Uterus (tissue), 4 donors: ENCODE data around the gene GPR156. TPM values are rescaled to one million over a fixed set of nuclear protein-coding genes. Genes with fewer than 3 reads are reported as not detected.
A peak's percentile ranks its signal among the peaks of the same experiment; 100 is the strongest.

ENCODE experiments used
- DNase-seq, 2 donors: peaks; one replicate each; pipeline ENCODE4 v3.0.0-alpha.2; 2019 to 2020
- H3K27ac ChIP-seq, 2 donors: fragments of 200-600 bp; sonication (generic); 1 replicate in 1 of 2; 2 replicates in 1 of 2; pipeline ENCODE4 v1.5.1; 2016 to 2018
- H3K27me3 ChIP-seq, 2 donors: fragments of 200-600 bp; sonication (generic); one replicate each; pipeline ENCODE4 v1.5.1; 2018 to 2019; ENCODE audit warnings: control low read depth in 1 of 2
- H3K36me3 ChIP-seq, 2 donors: fragments of 200-600 bp; sonication (generic); one replicate each; pipeline ENCODE4 v1.5.1; 2019; ENCODE audit warnings: control low read depth in 1 of 2
- H3K4me1 ChIP-seq, 2 donors: fragments of 200-600 bp; sonication (generic); one replicate each; pipeline ENCODE4 v1.5.1; 2018 to 2019; ENCODE audit warnings: control low read depth in 1 of 2
- H3K4me3 ChIP-seq, 2 donors: fragments of 200-600 bp; sonication (generic); 1 replicate in 1 of 2; 2 replicates in 1 of 2; pipeline ENCODE4 v1.5.1; 2018 to 2019; ENCODE audit warnings: mild to moderate bottlenecking in 1 of 2
- H3K9me3 ChIP-seq, 2 donors: fragments of 200-600 bp; sonication (generic); one replicate each; pipeline ENCODE4 v1.5.1; 2019; ENCODE audit warnings: control low read depth in 1 of 2
- POLR2A ChIP-seq, 2 donors: fragments of 450-650 bp; IDR thresholded peaks; one replicate each; pipeline ENCODE4 v1.6.1; 2016; ENCODE audit warnings: antibody characterized with exemption in 2 of 2, mild to moderate bottlenecking in 1 of 2, moderate library complexity in 1 of 2
- intact Hi-C: fragments of 100-400 bp; cut with DNase I; formaldehyde crosslinking; loops from one replicate; pipeline ENCODE4 v1.15.1; 2023; ENCODE audit warnings: low total_unique reads
- total RNA-seq, 4 donors: library from RNA; depleted of rRNA in 3 of 4; stranded (reverse); fragments of >200 nt in 3 of 4; gene quantifications; one replicate each; pipeline versions ENCODE4 v1.1.0 to v1.2.4, GENCODE V29; 2014 to 2023
- TF ChIP-seq, protein P1 (sequence below), 4 experiments: fragments of 200-600 bp in 2 of 4; fragments of 450-650 bp in 2 of 4; sonication (generic) in 2 of 4; IDR thresholded peaks; one replicate each; pipeline ENCODE4 v1.5.1; 2016 to 2019; ENCODE audit warnings: antibody characterized with exemption in 4 of 4, mild to moderate bottlenecking in 2 of 4, moderate library complexity in 1 of 4
- donor health status: DM: yes; HTN: yes; CAD: no.

The GPR156 gene
- total RNA-seq, 4 donors from 2014 or later = 0.59 to 5.3 (median 1.9) TPM; not detected in 1

DNA sequence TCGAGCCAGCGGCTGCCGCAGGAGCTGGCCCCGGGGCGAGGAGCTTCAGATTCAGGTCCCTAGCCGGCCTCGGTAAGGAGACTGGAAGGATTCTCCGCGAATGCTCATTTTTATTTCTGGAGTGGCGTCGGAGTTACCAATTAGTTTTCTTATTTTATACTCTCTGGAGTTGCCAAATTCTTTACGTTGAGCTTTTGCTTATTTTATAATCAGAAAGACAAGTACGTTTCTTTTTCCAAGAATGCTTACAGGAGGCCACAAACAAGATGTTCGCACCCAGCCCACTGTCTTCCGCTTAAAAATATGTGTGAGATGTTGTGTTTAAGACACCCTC is 453 bp upstream of the GPR156 start:
- H3K27me3 ChIP-seq = no peaks in the 10 kb centered on the region
- H3K9me3 ChIP-seq = no peaks in the 10 kb centered on the region
- no peak for TF ChIP-seq POLR2A (IDR thresholded peaks at IDR 0.05)
- TF ChIP-seq, protein P1, sequence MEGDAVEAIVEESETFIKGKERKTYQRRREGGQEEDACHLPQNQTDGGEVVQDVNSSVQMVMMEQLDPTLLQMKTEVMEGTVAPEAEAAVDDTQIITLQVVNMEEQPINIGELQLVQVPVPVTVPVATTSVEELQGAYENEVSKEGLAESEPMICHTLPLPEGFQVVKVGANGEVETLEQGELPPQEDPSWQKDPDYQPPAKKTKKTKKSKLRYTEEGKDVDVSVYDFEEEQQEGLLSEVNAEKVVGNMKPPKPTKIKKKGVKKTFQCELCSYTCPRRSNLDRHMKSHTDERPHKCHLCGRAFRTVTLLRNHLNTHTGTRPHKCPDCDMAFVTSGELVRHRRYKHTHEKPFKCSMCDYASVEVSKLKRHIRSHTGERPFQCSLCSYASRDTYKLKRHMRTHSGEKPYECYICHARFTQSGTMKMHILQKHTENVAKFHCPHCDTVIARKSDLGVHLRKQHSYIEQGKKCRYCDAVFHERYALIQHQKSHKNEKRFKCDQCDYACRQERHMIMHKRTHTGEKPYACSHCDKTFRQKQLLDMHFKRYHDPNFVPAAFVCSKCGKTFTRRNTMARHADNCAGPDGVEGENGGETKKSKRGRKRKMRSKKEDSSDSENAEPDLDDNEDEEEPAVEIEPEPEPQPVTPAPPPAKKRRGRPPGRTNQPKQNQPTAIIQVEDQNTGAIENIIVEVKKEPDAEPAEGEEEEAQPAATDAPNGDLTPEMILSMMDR (IDR thresholded peaks at IDR 0.05) = no peak
- H3K27ac ChIP-seq = peak overlapping the region in 1 of 2 donors; percentile 52
- DNase-seq = no peak
- H3K36me3 ChIP-seq = no peaks in the 10 kb centered on the region
- H3K4me1 ChIP-seq = no peaks in the 10 kb centered on the region
- peak overlapping the region; percentile 21 to 49 for H3K4me3 ChIP-seq
- intact Hi-C loops = no loop called here

DNA sequence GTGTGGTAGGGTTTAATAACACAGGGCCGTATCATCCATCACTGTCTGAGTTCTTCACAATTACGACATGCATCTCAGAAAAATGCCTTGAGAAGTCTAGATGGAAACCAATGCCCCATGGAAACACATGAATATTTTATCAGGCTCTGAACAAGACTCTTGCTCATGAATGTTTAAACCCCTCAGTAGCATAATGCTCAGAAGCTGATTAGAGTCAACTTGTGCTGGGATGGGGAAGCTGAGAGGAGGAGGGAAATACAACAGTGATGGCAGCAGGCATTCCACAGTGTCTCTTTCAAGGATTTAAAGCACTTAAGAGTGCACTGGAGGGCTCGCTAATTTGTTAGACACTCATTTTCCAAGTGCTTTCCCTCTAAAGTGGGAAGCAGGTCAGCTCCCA is 3.8 kb downstream of the GPR156 start:
- Histone ChIP-seq H3K9me3 (no peaks in the 10 kb centered on the region), H3K27me3 (no peaks in the 10 kb centered on the region), H3K36me3 (no peaks in the 10 kb centered on the region), H3K4me1 (no peaks in the 10 kb centered on the region), H3K27ac (no peak overlapping the region), H3K4me3 (no peak overlapping the region)
- no peak for TF ChIP-seq POLR2A (IDR thresholded peaks at IDR 0.05)
- TF ChIP-seq, protein P1 (IDR thresholded peaks at IDR 0.05) = no peak
- no peak for DNase-seq
- intact Hi-C loops = no loop called here

DNA sequence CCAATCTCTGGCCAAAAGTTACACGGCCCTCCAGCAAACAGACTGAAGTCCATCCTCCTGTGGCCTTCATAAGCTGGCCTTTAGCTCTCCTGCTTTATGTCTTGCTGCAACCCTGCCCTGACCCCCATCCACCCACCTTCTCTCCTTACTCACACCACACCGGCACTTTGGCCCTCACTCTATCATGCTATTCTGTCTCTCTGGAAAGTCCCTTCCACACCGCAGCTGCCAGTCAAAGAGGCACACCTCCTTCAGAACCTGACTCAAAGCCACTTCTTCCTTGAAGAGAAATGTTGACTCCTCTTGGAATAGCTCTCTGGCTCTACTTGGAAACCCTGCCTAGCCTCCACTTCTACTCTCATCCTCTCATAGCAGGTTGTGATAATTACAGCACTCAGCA is 4.5 kb downstream of the GPR156 start:
- Histone ChIP-seq H3K27ac (no peak overlapping the region), H3K4me1 (no peaks in the 10 kb centered on the region), H3K36me3 (no peaks in the 10 kb centered on the region), H3K27me3 (no peaks in the 10 kb centered on the region), H3K4me3 (no peak overlapping the region), H3K9me3 (no peaks in the 10 kb centered on the region)
- intact Hi-C loops = no loop called here
- DNase-seq = no peak
- TF ChIP-seq, protein P1 (IDR thresholded peaks at IDR 0.05) = no peak
- no peak for TF ChIP-seq POLR2A (IDR thresholded peaks at IDR 0.05)

DNA sequence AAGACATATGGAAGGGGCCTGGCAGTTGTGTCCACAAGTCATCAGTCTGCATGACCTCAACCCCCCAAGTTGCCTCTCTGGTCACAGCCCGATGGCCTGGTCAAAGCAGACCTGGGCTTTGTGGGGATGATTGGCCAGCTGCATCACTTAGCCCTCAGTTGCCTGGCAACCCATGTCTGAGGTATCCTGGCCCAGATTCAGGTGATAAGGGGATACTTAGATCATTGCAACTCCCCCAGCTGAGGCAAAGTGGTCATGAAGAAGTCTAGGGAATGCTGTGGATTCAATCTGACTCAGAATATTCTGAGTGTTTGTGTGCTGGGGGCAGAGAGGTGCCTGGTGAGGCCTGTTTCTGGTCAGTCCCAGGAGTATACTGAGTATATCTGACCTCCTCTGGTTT is 5.0 kb downstream of the GPR156 start:
- intact Hi-C loops = no loop called here
- no peaks in the 10 kb centered on the region for H3K4me1 ChIP-seq
- no peak overlapping the region for H3K27ac ChIP-seq
- no peak for DNase-seq
- H3K4me3 ChIP-seq = no peak overlapping the region
- no peak for TF ChIP-seq POLR2A (IDR thresholded peaks at IDR 0.05)
- TF ChIP-seq, protein P1 (IDR thresholded peaks at IDR 0.05) = no peak
- no peaks in the 10 kb centered on the region for H3K36me3 ChIP-seq
- H3K9me3 ChIP-seq = no peaks in the 10 kb centered on the region
- no peaks in the 10 kb centered on the region for H3K27me3 ChIP-seq

DNA sequence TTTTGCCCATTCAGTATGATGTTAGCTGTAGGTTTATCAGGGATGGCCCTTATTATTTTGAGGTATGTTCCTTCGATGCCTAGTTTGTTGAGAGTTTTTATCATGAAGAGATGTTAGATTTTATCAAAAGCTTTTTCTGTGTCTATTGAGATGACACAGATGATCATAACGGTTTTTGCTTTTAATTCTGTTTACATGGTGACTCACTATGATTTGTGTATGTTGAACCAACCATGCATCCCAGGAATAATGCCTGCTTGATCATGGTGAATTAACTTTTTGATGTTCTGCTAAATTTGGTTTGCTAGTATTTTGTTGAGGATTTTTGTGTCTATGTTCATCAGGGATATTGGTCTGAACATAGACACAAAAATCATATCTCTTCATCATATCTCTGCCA is 8.3 kb downstream of the GPR156 start:
- intact Hi-C loops = no loop called here
- Histone ChIP-seq H3K27me3 (no peaks in the 10 kb centered on the region), H3K4me3 (no peak overlapping the region), H3K36me3 (no peaks in the 10 kb centered on the region), H3K27ac (no peak overlapping the region), H3K9me3 (no peaks in the 10 kb centered on the region), H3K4me1 (no peaks in the 10 kb centered on the region)
- no peak for DNase-seq
- TF ChIP-seq, protein P1 (IDR thresholded peaks at IDR 0.05) = no peak
- TF ChIP-seq POLR2A (IDR thresholded peaks at IDR 0.05) = no peak
